Keratinocyte (primary cell): ENCODE measurements around the gene ASTN2. TPM values are rescaled to one million over a fixed set of nuclear protein-coding genes. Genes with fewer than 3 reads are reported as not detected.

Experiments used
- DNase-seq: peaks from one replicate; pipeline ENCODE4 v3.0.0-alpha.2; 2011; ENCODE audit warnings: low read depth, missing footprints, low spot score
- FAIRE-seq: peaks from 2 replicates; lab custom pipeline; 2011; peaks lifted over from hg19 to GRCh38; lab: Jason Lieb, UNC
- H2AFZ ChIP-seq: 2 replicates; pipeline ENCODE4 v1.6.0; 2012; ENCODE audit warnings: low read length, control low read depth, inconsistent platforms; ENCODE audit not compliant: control insufficient read depth
- H3K27ac ChIP-seq: 2 replicates; pipeline ENCODE4 v1.5.1; 2011; ENCODE audit warnings: low read length; ENCODE audit not compliant: control insufficient read depth, insufficient read depth
- H3K27me3 ChIP-seq: 3 replicates; pipeline ENCODE4 v1.6.0; 2011; ENCODE audit warnings: low read length; ENCODE audit not compliant: control insufficient read depth, insufficient read depth; ENCODE audit errors: extremely low read depth
- H3K36me3 ChIP-seq, 2 experiments: 2 replicates in 1 of 2; 3 replicates in 1 of 2; pipeline ENCODE4 v1.5.1; 2011; ENCODE audit warnings: low read length in 2 of 2, mild to moderate bottlenecking in 1 of 2; ENCODE audit not compliant: control insufficient read depth in 2 of 2, insufficient read depth in 2 of 2; ENCODE audit errors: extremely low read depth in 1 of 2
- H3K4me1 ChIP-seq: 3 replicates; pipeline ENCODE4 v1.5.1; 2011; ENCODE audit warnings: low read length; ENCODE audit not compliant: control insufficient read depth, insufficient read depth; ENCODE audit errors: extremely low read depth
- H3K4me2 ChIP-seq: 3 replicates; pipeline ENCODE4 v1.6.0; 2011; ENCODE audit warnings: low read depth, low read length; ENCODE audit not compliant: control insufficient read depth, insufficient read depth; ENCODE audit errors: extremely low read depth
- H3K4me3 ChIP-seq, 3 experiments: fragments of 200-600 bp in 1 of 3; sonication (generic) in 1 of 3; 2 replicates in 2 of 3; 3 replicates in 1 of 3; pipeline ENCODE4 v1.5.1; 2011 to 2016; ENCODE audit warnings: low read length in 3 of 3, mild to moderate bottlenecking in 3 of 3, control low read depth in 2 of 3, inconsistent platforms in 1 of 3, low read depth in 1 of 3, mixed read lengths in 1 of 3, mixed run types in 1 of 3, moderate library complexity in 1 of 3; ENCODE audit not compliant: control insufficient read depth in 2 of 3, insufficient read depth in 2 of 3; ENCODE audit errors: extremely low read depth in 1 of 3
- H3K79me2 ChIP-seq: 2 replicates; pipeline ENCODE4 v1.6.0; 2012; ENCODE audit warnings: low read length; ENCODE audit not compliant: control insufficient read depth, insufficient read depth
- H3K9ac ChIP-seq: 3 replicates; pipeline ENCODE4 v1.6.0; 2011; ENCODE audit warnings: low read length; ENCODE audit not compliant: control insufficient read depth, insufficient read depth; ENCODE audit errors: extremely low read depth
- H3K9me1 ChIP-seq: 3 replicates; pipeline ENCODE4 v1.6.0; 2011; ENCODE audit warnings: low read length; ENCODE audit not compliant: control insufficient read depth, insufficient read depth; ENCODE audit errors: extremely low read depth
- H3K9me3 ChIP-seq: 2 replicates; pipeline ENCODE4 v1.5.1; 2012; ENCODE audit warnings: low read depth, low read length; ENCODE audit not compliant: control insufficient read depth
- H4K20me1 ChIP-seq: 3 replicates; pipeline ENCODE4 v1.6.0; 2011; ENCODE audit warnings: low read length; ENCODE audit not compliant: control insufficient read depth, insufficient read depth; ENCODE audit errors: extremely low read depth
- EZH2 ChIP-seq: IDR thresholded peaks from one replicate; pipeline ENCODE4 v1.6.1; 2012; ENCODE audit warnings: inconsistent platforms, mild to moderate bottlenecking, low read length, moderate library complexity
- dilution Hi-C: fragments of 300-500 bp; cut with MboI; formaldehyde crosslinking; loops from one replicate; pipeline ENCODE4 v1.7.0; 2020; ENCODE audit warnings: low sequenced_read_pairs; ENCODE audit not compliant: extremely low pct_ligation_motif_present
- polyA plus RNA-seq, 5 experiments: library from polyadenylated mRNA; depleted of rRNA in 3 of 5; stranded (reverse) in 3 of 5; stranded (forward) in 1 of 5; unstranded in 1 of 5; fragments of >200 nt; gene quantifications; 1 replicate in 1 of 5; 2 replicates in 3 of 5; 3 replicates in 1 of 5; pipeline versions ENCODE4 v1.2.1 to v1.2.3, GENCODE V29; 2011 to 2012; ENCODE audit warnings: missing spikeins in 2 of 5, low read depth in 1 of 5, low replicate concordance in 1 of 5
- TF ChIP-seq, protein P1 (sequence below), 3 experiments: IDR thresholded peaks in 1 of 3; conservative IDR thresholded peaks in 1 of 3; optimal IDR thresholded peaks in 1 of 3; 2 replicates in 2 of 3; 3 replicates in 1 of 3; pipeline versions ENCODE3 to v1.5.1; 2011; ENCODE audit warnings: low read length in 3 of 3, mild to moderate bottlenecking in 3 of 3, moderate library complexity in 2 of 3, control low read depth in 1 of 3, inconsistent platforms in 1 of 3; ENCODE audit not compliant: insufficient read depth in 2 of 3; ENCODE audit errors: extremely low read depth in 1 of 3

Gene ASTN2
- polyA plus RNA-seq, 1 donor (not counting 4 experiments of a cell fraction or from before 2014, with no cell fraction given) = 0.31 TPM

DNA sequence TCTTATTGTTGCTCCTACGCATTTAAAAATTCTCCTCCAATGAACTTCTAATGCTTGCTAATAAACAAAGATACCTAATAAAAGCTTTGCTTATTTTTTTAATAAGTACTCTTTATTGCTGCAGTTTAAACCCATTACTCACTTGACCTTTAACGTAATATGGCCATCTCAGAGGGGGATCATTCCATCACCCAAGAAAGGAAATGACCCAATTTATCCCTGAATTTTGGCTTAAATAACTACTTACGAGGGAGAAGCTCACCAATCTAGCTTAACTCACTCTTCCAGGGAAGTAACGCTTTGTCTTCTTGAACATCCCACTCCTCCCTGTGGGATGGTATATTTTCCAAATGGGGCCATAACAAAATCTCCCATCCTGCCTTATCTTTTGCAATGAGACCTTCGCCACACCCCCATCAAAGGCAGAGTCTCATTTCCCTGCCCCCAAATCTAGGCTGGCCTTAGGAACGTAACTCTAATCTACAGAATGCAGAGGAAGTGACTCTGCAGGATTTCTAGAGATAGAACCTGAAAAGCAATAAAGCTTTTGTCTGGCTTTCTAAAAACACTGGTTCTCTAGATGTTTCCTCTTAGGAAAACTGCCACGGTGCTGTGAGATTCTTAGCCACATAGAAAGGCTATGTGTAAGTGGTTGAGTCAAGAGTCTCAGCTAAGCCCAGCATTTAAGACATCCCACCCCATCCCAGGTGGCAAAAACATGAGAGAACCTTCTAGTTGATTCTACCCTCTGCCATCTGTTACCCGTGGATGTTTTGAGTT is 310.0 kb downstream of the ASTN2 start:
- H3K9me1 ChIP-seq = no peaks in the 10 kb centered on the region
- no peaks in the 10 kb centered on the region for H3K36me3 ChIP-seq
- dilution Hi-C loops = no loop called here
- no peak overlapping the region for H3K27ac ChIP-seq
- no peak overlapping the region for H3K9ac ChIP-seq
- no peaks in the 10 kb centered on the region for H3K79me2 ChIP-seq
- no peaks in the 10 kb centered on the region for H3K4me1 ChIP-seq
- no peak for FAIRE-seq
- no peak for TF ChIP-seq EZH2
- TF ChIP-seq, protein P1, sequence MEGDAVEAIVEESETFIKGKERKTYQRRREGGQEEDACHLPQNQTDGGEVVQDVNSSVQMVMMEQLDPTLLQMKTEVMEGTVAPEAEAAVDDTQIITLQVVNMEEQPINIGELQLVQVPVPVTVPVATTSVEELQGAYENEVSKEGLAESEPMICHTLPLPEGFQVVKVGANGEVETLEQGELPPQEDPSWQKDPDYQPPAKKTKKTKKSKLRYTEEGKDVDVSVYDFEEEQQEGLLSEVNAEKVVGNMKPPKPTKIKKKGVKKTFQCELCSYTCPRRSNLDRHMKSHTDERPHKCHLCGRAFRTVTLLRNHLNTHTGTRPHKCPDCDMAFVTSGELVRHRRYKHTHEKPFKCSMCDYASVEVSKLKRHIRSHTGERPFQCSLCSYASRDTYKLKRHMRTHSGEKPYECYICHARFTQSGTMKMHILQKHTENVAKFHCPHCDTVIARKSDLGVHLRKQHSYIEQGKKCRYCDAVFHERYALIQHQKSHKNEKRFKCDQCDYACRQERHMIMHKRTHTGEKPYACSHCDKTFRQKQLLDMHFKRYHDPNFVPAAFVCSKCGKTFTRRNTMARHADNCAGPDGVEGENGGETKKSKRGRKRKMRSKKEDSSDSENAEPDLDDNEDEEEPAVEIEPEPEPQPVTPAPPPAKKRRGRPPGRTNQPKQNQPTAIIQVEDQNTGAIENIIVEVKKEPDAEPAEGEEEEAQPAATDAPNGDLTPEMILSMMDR (optimal IDR thresholded peaks at IDR 0.05 in 1 of 3, IDR thresholded peaks at IDR 0.05 in 1 of 3, conservative IDR thresholded peaks at IDR 0.05 in 1 of 3; ENCODE audit: extremely low read depth in 1 of 3, insufficient read depth in 2 of 3, low read length in 3 of 3) = no peak
- H3K4me2 ChIP-seq = no peak overlapping the region
- H3K9me3 ChIP-seq = no peaks in the 10 kb centered on the region
- H3K4me3 ChIP-seq = no peak overlapping the region
- no peaks in the 10 kb centered on the region for H3K27me3 ChIP-seq
- no peaks in the 10 kb centered on the region for H4K20me1 ChIP-seq
- DNase-seq = no peak
- H2AFZ ChIP-seq = no peak overlapping the region

DNA sequence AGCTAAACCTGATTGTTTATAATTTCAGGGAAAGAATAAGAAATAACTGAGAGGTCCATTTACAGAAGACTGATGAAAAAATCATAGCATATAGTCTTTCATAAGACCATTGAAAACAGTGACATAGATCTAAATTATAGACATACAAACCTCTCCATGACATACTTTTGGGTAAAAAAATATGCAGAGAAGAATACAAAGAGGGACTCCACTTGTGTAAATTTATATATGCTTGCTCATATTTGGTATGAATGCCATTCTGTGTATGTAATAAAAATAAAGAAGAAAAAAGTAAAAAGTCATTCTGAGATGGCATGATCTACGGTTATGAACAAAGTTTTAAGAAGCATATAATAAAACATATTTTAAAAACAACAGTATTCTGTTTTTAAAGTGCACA is 310.7 kb downstream of the ASTN2 start:
- no peaks in the 10 kb centered on the region for H3K4me1 ChIP-seq
- no peak for FAIRE-seq

More for the DNA sequence above, 310.7 kb downstream of the ASTN2 start:
- TF ChIP-seq EZH2 = no peak
- TF ChIP-seq, protein P1 (optimal IDR thresholded peaks at IDR 0.05 in 1 of 3, IDR thresholded peaks at IDR 0.05 in 1 of 3, conservative IDR thresholded peaks at IDR 0.05 in 1 of 3; ENCODE audit: extremely low read depth in 1 of 3, insufficient read depth in 2 of 3, low read length in 3 of 3) = no peak
- Histone ChIP-seq H3K4me2 (no peak overlapping the region), H3K4me3 (no peak overlapping the region), H2AFZ (no peak overlapping the region), H3K9me3 (no peaks in the 10 kb centered on the region), H3K9me1 (no peaks in the 10 kb centered on the region), H3K9ac (no peak overlapping the region), H3K27me3 (no peaks in the 10 kb centered on the region), H3K27ac (no peak overlapping the region), H3K36me3 (no peaks in the 10 kb centered on the region), H3K79me2 (no peaks in the 10 kb centered on the region), H4K20me1 (no peaks in the 10 kb centered on the region)
- no peak for DNase-seq
- dilution Hi-C loops = no loop called here
